A673 (cell line): ENCODE measurements around the gene TBX20. TPM values are rescaled to one million over a fixed set of nuclear protein-coding genes. Genes with fewer than 3 reads are reported as not detected.

Experiments
- BruUV-seq: library from RNA; stranded (reverse); fragments of 400-500 nt; replicated peaks from 2 replicates; lab custom pipeline; 2021; lab: Mats Ljungman, UMichigan
- CTCF ChIA-PET: fragments of 300-600 bp; sonication (Branson Sonifier 250); formaldehyde crosslinking; loops from one replicate; lab custom pipeline; 2022; ENCODE audit warnings: antibody characterized with exemption; lab: Charles Lee
- POLR2A ChIA-PET: fragments of 300-600 bp; sonication (Branson Sonifier 250); formaldehyde crosslinking; loops from one replicate; lab custom pipeline; 2022; ENCODE audit warnings: antibody characterized with exemption; ENCODE audit not compliant: low non-redundant PET; lab: Charles Lee
- DNase-seq: peaks from one replicate; pipeline ENCODE4 v3.0.0-alpha.2; 2015; ENCODE audit warnings: low spot score
- H3K27ac ChIP-seq: fragments of 200-600 bp; sonication (generic); 2 replicates; pipeline ENCODE4 v1.5.1; 2016; ENCODE audit warnings: mixed run types, low read depth, mild to moderate bottlenecking, mixed read lengths, antibody characterized with exemption, low read length; ENCODE audit not compliant: poor library complexity, severe bottlenecking
- H3K27me3 ChIP-seq: fragments of 200-600 bp; sonication (generic); replicated peaks from 2 replicates; pipeline ENCODE4 v1.6.1; 2017; ENCODE audit warnings: mixed run types, low read depth, mild to moderate bottlenecking, mixed read lengths, antibody characterized with exemption, low read length; ENCODE audit not compliant: insufficient read depth, poor library complexity
- H3K36me3 ChIP-seq: fragments of 200-600 bp; sonication (generic); 2 replicates; pipeline ENCODE4 v1.6.1; 2016; ENCODE audit warnings: mixed run types, mild to moderate bottlenecking, mixed read lengths, antibody characterized with exemption, low read length; ENCODE audit not compliant: insufficient read depth, poor library complexity, severe bottlenecking
- H3K4me1 ChIP-seq: fragments of 200-600 bp; sonication (generic); 2 replicates; pipeline ENCODE4 v1.6.1; 2017; ENCODE audit warnings: mixed run types, mild to moderate bottlenecking, mixed read lengths, antibody characterized with exemption, low read length; ENCODE audit not compliant: insufficient read depth, poor library complexity, severe bottlenecking
- H3K4me3 ChIP-seq: fragments of 200-600 bp; sonication (generic); 2 replicates; pipeline ENCODE4 v1.5.1; 2016; ENCODE audit warnings: low read depth, mixed run types, mild to moderate bottlenecking, mixed read lengths, low read length; ENCODE audit not compliant: poor library complexity, severe bottlenecking
- H3K9me3 ChIP-seq: fragments of 200-600 bp; sonication (generic); 2 replicates; pipeline ENCODE4 v1.6.1; 2016; ENCODE audit warnings: mixed run types, low read depth, mild to moderate bottlenecking, mixed read lengths, antibody characterized with exemption, low read length; ENCODE audit not compliant: poor library complexity, severe bottlenecking
- EZH2 ChIP-seq: fragments of 200-600 bp; sonication (generic); IDR thresholded peaks from 2 replicates; pipeline ENCODE4 v1.6.1; 2017; ENCODE audit warnings: borderline replicate concordance, low read depth, mild to moderate bottlenecking, mixed read lengths, antibody characterized with exemption, low read length; ENCODE audit not compliant: poor library complexity, severe bottlenecking
- intact Hi-C: fragments of 100-400 bp; cut with micrococcal nuclease; formaldehyde crosslinking; loops from one replicate; pipeline ENCODE4 v1.10.0; 2022; ENCODE audit not compliant: unreplicated experiment
- total RNA-seq: library from RNA; stranded (reverse); gene quantifications from 2 replicates; pipeline ENCODE4 v1.2.3, GENCODE V29; 2021
- TF ChIP-seq, protein P1 (sequence below): fragments of 300-800, 200-600 bp; sonication (generic); conservative IDR thresholded peaks from 2 replicates; pipeline ENCODE4 v1.5.1; 2017; ENCODE audit warnings: low read depth, mild to moderate bottlenecking, antibody characterized with exemption, low read length, moderate library complexity, mixed read lengths

Gene TBX20
- total RNA-seq, 1 experiment from 2014 or later, result 1.8 TPM

- Histone ChIP-seq H3K9me3 (no peaks in the 10 kb centered on the region), H3K36me3 (no peaks in the 10 kb centered on the region), H3K27me3 (peaks cover 15% of the 10 kb centered on the region), H3K27ac (no peak overlapping the region), H3K4me1 (no peaks in the 10 kb centered on the region), H3K4me3 (no peak overlapping the region)
- POLR2A ChIA-PET, result no interaction called here
- no peak for TF ChIP-seq EZH2
- TF ChIP-seq, protein P1, sequence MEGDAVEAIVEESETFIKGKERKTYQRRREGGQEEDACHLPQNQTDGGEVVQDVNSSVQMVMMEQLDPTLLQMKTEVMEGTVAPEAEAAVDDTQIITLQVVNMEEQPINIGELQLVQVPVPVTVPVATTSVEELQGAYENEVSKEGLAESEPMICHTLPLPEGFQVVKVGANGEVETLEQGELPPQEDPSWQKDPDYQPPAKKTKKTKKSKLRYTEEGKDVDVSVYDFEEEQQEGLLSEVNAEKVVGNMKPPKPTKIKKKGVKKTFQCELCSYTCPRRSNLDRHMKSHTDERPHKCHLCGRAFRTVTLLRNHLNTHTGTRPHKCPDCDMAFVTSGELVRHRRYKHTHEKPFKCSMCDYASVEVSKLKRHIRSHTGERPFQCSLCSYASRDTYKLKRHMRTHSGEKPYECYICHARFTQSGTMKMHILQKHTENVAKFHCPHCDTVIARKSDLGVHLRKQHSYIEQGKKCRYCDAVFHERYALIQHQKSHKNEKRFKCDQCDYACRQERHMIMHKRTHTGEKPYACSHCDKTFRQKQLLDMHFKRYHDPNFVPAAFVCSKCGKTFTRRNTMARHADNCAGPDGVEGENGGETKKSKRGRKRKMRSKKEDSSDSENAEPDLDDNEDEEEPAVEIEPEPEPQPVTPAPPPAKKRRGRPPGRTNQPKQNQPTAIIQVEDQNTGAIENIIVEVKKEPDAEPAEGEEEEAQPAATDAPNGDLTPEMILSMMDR, result no peak
- intact Hi-C loops, result no loop called here
- CTCF ChIA-PET, result no interaction called here
- no TSS peak for BruUV-seq
- DNase-seq, result no peak
Observed at GRCh38 chr7:35268953-35269352, 15.1 kb upstream of the TBX20 start.

GRCh38 chr7:35267411-35267810 is 13.5 kb upstream of the TBX20 start:
- no peaks in the 10 kb centered on the region for H3K9me3 ChIP-seq
- DNase-seq, result no peak
- no peak for TF ChIP-seq EZH2
- intact Hi-C loops, result no loop called here
- no peak overlapping the region for H3K4me3 ChIP-seq
- H3K4me1 ChIP-seq, result no peaks in the 10 kb centered on the region
- peaks cover 28% of the 10 kb centered on the region for H3K27me3 ChIP-seq
- no peak overlapping the region for H3K27ac ChIP-seq
- BruUV-seq, result no TSS peak
- ChIA-PET POLR2A (no interaction called here), CTCF (no interaction called here)
- H3K36me3 ChIP-seq, result no peaks in the 10 kb centered on the region

GRCh38 chr7:35263396-35263795 is 9.5 kb upstream of the TBX20 start:
- BruUV-seq, result no TSS peak
- Histone ChIP-seq H3K27ac (no peak overlapping the region), H3K27me3 (peaks cover 58% of the 10 kb centered on the region), H3K9me3 (no peaks in the 10 kb centered on the region), H3K4me1 (no peaks in the 10 kb centered on the region), H3K36me3 (no peaks in the 10 kb centered on the region), H3K4me3 (no peak overlapping the region)
- POLR2A ChIA-PET, result no interaction called here
- intact Hi-C loops, result no loop called here
- CTCF ChIA-PET, result no interaction called here
- TF ChIP-seq EZH2, result no peak
- TF ChIP-seq, protein P1, result no peak
- DNase-seq, result no peak
